Measurements from ENCODE around the gene PHC2.
"Not testable (repeated sequence)": the region's sequence is repeated elsewhere in the genome, so short reads cannot be mapped to it uniquely, and the experiment has no call there.

PHC2 gene

GRCh38 chr1:33295450-33296081, 135.3 kb downstream of the PHC2 start:
- peak; percentile 73 to 89 (median 80) for DNase-seq (ENCODE audit: low read depth in 4 of 4, low spot score in 1 of 4)

- DNase-seq (ENCODE audit: low read depth in 4 of 4, low spot score in 1 of 4) = no peak
These were observed 135.9 kb downstream of the PHC2 start for GRCh38 chr1:33295023-33295422.

- no peak for DNase-seq (ENCODE audit: low read depth in 4 of 4, low spot score in 1 of 4)
These were observed 136.6 kb downstream of the PHC2 start for GRCh38 chr1:33294071-33295010.

DNA sequence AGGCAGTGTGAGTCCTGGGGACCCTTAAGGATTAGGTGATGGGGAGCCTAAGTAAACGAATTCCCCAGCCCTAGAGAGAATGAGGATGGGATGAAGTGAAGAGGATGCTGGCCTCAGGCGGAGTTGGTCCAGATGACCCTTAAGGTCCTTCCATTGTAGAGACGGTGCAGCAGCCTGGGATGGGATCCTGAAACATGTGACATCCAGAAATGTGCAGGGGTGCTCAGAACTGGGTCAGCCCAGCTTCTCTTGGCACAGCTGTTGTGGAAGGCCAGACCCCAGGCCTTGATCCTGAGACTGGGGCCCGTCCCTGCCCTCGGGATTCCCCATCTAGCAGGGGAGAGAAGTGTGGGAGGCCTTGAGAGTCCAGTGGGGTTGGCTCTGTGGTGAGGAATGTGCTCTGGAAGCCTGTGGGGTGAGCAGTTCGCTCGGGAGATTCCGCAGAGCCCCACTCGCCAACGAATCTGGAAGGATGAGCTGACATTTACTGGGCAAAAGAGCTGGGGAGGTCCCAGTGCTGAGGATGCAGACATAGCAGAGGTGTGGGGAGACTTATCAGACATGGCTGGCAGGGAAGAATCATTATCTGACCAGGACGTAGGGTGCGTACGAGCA, 138.1 kb downstream of the PHC2 start:
- DNase-seq (ENCODE audit: low read depth in 4 of 4, low spot score in 1 of 4) = no peak

GRCh38 chr1:33290615-33291014, 140.3 kb downstream of the PHC2 start:
- DNase-seq (ENCODE audit: low read depth in 4 of 4, low spot score in 1 of 4) = not testable (repeated sequence)

- no peak for DNase-seq (ENCODE audit: low read depth in 4 of 4, low spot score in 1 of 4)
These were observed 141.1 kb downstream of the PHC2 start for GRCh38 chr1:33289858-33290154.

DNA sequence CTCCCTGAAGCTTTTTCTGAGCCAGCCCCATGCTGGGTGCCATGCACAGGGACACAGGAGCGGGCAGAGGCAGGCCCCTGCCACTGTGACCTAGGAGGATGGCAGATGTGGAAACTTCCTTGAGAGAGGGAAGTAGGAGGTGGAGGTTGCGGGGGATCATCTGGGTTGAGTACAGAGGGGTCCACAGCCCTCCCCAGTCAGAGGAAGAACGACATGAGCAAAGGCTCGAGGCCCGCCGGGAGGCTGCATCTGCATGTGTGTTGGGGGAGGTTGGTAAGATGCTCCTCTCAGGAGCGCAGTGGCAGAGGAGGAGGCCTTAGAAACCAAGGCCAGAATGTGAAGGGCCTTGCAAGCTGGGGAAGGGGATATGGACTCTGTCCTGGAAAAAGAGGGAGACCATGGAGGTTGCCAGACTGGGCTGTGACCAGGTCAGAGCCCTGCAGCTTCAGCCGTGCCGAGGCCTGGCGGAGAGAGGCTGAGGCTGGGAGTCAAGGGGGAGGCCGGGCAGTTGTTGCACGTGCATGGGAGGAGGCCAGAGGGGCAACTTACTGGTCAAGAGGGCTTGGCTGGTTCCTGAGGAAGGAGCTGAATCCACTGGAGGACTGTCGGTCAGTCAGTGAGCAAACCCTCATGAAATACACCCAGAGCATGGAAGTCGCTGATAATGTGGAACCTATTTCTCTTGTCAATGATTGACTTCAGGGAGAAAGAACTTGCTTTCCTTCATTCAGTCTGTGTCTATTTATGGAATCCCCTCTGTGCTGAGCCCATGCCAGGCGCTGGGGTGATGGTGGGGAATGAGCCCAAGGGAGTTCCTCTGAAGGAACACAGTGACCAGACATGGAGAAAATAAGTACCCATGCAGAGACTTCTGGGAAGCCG, 141.7 kb downstream of the PHC2 start:
- DNase-seq (ENCODE audit: low read depth in 4 of 4, low spot score in 1 of 4) = no peak

GRCh38 chr1:33287317-33287716, 143.6 kb downstream of the PHC2 start:
- DNase-seq (ENCODE audit: low read depth in 4 of 4, low spot score in 1 of 4) = no peak

- no peak for DNase-seq (ENCODE audit: low read depth in 4 of 4, low spot score in 1 of 4)
These were observed 144.3 kb downstream of the PHC2 start for GRCh38 chr1:33286451-33287185.

DNA sequence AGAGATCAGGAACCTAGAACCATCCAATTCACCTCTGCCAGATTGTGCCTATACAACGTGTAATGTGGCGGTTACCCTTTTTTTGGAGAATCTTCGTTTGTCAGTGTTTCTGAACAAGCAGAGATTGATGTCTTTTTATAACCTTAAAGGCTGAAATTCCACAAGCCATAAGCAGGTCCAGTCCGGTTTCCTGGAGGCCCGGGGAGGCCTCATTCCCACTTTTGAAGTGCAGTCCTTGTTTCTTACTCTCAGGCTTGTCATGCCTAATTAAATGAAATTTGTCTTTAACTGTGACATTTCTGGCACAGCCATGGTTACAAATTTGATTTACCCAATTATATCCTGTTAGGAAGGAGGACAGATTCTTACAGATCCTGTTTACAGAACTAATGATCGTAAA, 146.8 kb downstream of the PHC2 start:
- no peak for DNase-seq (ENCODE audit: low read depth in 4 of 4, low spot score in 1 of 4)

GRCh38 chr1:33282791-33283190, 148.1 kb downstream of the PHC2 start:
- DNase-seq (ENCODE audit: low read depth in 4 of 4, low spot score in 1 of 4) = no peak

DNA sequence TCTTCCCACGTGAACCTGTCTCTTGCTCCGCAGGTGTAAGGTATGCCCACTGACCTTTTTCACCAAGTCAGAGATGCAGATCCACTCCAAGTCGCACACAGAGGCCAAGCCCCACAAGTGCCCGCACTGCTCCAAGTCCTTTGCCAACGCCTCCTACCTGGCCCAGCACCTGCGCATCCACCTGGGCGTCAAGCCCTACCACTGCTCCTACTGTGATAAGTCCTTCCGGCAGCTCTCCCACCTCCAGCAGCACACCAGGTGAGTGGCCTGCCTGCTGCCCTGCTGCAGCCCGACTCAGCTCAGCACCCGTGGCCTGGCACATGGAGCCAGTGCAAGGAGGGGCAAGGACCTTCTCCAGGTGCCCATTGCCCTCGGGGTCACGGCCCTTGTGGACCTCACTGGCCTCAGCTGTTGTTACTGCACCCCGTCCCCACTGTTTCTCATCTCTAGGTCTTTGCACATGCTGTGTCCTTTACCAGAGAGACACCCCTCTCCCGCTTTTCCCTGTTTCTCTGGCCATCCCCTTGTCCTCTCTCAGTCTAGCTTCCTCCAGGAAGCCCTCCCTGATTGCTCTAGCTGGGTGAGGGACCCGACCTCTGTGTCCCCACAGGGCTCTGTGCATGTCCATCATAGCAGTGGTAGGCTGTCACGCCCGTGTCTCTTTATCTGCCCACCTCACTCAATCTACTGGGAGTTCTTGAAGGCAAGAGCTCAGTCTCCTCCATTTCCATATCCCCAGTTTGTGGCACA, 149.2 kb downstream of the PHC2 start:
- DNase-seq (ENCODE audit: low read depth in 4 of 4, low spot score in 1 of 4) = no peak

DNA sequence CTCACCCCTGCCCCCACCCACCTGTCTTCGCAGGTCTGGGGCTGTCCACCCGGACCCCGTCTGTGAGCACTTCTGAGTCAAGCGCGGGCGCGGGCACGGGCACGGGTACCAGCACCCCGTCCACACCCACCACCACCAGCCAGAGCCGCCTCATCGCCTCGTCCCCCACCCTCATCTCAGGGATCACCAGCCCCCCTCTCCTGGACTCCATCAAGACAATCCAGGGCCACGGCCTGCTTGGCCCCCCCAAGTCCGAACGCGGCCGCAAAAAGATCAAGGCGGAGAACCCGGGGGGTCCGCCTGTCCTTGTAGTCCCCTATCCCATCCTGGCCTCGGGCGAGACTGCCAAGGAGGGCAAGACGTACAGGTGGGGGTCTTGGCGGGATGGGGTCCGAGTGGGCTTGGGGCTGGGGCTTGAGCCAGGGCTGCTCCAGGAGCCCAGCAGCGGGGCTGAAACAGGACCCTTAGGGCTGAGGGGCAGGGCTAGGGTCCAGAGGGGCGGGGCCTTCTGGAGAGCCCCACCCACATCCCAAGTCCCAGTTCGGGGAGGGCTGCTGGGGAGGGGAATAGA, 150.7 kb downstream of the PHC2 start:
- DNase-seq (ENCODE audit: low read depth in 4 of 4, low spot score in 1 of 4) = no peak

- no peak for DNase-seq (ENCODE audit: low read depth in 4 of 4, low spot score in 1 of 4)
These were observed 153.3 kb downstream of the PHC2 start for GRCh38 chr1:33277488-33278084.

DNA sequence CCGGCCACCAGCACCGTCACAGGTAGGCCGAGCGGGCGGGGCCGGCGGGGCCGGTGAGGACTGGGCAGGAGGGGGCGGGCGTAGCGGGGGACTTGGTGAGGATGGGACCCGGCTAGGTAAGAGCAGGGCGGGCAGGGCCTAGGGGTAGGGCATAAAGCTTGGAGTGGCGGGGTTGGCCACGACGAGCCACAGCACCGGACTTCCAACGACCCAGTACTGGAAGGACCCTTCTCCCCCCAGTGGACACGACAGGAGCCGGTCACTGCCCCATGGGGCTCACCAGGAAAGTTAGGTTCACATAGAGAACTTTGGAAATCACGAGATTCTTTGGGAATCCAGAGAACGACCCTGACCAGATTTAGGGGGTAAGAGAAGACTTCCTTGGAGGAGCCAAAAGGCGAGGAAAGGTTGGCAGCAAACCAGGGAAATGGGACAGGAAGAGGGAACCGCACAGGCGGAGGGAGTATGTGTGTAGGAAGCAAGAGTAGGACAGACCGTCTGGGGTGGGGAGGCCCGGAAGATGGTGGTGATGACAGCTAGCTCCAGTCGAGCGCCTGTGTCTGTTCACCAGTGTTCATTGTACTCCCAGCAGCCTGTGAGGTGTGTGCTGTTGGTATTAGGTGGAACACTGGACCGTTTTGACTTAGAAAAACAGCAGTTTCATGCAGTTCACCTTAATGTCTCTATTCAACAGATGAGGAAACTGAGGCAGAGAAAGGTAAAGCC, 154.2 kb downstream of the PHC2 start:
- no peak for DNase-seq (ENCODE audit: low read depth in 4 of 4, low spot score in 1 of 4)

DNA sequence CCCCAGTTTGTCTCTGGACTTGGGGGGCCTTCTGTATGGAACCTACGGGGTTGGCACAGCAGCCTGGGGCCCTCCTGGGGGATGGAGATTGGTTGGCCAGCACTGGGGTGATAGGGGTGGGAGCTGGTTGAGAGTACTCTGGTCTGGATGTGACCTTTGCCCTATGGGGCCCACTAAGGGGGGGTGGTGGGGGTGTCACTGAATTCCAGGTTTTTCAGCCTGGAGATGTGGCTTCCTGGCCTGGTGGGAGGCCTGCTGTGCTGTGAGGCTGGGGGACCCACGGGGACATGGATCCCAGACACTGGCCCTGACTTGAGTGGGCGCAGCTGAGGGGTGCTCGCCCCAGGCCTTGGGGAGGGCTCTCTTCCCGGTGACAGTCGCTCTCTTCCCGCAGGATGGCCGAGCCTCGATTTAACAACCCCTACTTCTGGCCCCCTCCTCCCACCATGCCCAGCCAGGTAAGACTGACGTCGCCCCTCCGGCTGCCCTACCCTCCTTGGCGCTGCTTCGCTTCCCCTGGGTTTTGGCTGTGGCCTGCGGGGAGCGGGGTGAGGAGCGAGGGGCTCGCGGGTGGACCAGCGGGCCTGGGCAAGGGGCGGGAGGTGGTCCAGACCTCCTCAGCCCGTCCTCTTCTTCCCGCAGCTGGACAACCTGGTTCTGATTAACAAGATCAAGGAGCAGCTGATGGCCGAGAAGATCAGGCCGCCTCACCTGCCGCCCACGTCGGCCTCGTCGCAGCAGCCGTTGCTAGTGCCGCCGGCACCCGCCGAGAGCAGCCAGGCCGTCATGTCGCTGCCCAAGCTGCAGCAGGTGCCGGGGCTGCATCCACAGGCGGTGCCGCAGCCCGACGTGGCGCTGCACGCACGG, 155.0 kb downstream of the PHC2 start:
- DNase-seq (ENCODE audit: low read depth in 4 of 4, low spot score in 1 of 4) = no peak

- DNase-seq (ENCODE audit: low read depth in 4 of 4, low spot score in 1 of 4) = no peak
These were observed 155.7 kb downstream of the PHC2 start for GRCh38 chr1:33275195-33275594.

DNA sequence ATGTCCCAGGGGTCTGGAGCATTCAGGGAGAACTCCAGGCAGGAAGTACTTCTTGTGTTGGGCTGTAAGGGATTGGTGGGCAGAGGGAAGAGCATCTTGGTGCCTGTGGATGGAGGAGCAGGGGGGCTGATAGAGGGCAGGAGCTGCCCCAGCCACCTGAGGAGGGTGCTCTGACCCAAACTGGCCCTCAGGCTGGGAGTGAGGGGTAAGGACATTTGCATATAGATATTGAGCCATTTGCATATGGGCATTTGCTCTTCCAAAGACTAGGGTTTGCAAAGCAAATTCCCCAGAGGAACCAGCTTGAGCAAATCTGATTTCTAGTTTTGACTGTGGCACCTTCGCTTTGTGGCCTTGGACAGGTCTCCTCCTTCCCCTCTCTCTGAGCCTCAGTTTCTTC, 156.4 kb downstream of the PHC2 start:
- no peak for DNase-seq (ENCODE audit: low read depth in 4 of 4, low spot score in 1 of 4)

All from stimulated activated CD4-positive, alpha-beta T cell treated with anti-CD3 and anti-CD28 coated beads, Interleukin-1b, Interleukin-23, amount 100 ng/mL, for 24 hours (primary cell).